Measurements from ENCODE around the gene PIM2. TPM values are rescaled to one million over a fixed set of nuclear protein-coding genes. Genes with fewer than 3 reads are reported as not detected.

Gene PIM2
- total RNA-seq, 1 donor from 2014 or later = 3.3 TPM

GRCh38 chrX:48903290-48903689, 15.5 kb downstream of the PIM2 start:
- H3K4me1 ChIP-seq = peaks cover 14% of the 10 kb centered on the region
- TF ChIP-seq, protein P1, sequence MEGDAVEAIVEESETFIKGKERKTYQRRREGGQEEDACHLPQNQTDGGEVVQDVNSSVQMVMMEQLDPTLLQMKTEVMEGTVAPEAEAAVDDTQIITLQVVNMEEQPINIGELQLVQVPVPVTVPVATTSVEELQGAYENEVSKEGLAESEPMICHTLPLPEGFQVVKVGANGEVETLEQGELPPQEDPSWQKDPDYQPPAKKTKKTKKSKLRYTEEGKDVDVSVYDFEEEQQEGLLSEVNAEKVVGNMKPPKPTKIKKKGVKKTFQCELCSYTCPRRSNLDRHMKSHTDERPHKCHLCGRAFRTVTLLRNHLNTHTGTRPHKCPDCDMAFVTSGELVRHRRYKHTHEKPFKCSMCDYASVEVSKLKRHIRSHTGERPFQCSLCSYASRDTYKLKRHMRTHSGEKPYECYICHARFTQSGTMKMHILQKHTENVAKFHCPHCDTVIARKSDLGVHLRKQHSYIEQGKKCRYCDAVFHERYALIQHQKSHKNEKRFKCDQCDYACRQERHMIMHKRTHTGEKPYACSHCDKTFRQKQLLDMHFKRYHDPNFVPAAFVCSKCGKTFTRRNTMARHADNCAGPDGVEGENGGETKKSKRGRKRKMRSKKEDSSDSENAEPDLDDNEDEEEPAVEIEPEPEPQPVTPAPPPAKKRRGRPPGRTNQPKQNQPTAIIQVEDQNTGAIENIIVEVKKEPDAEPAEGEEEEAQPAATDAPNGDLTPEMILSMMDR (IDR thresholded peaks at IDR 0.05; ENCODE audit: borderline replicate concordance) = no peak
- no peak for DNase-seq
- H3K27me3 ChIP-seq (ENCODE audit: low read depth) = no peaks in the 10 kb centered on the region
- H3K36me3 ChIP-seq = peaks cover 34% of the 10 kb centered on the region
- no peaks in the 10 kb centered on the region for H3K9me3 ChIP-seq (replicated peaks)
- intact Hi-C loops (cut with micrococcal nuclease) = no loop called here
- no peak overlapping the region for H3K27ac ChIP-seq (replicated peaks)
- H3K4me3 ChIP-seq = no peak overlapping the region

DNA sequence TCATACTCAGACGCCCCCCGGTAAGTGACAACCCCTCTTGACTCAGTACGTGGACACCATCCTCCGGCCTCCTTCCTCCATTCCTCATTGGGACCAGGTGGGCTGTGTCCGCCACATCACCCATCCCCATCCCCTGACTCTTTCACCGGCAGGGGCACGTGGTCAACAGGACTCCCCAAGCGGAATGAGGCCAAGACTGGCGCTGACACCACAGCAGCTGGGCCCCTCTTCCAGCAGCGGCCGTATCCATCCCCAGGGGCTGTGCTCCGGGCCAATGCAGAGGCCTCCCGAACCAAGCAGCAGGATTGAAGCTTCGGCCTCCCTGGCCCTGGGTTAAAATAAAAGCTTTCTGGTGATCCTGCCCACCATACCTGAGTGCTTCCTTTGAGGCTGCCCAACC, 16.0 kb downstream of the PIM2 start:
- intact Hi-C loops (cut with micrococcal nuclease) = no loop called here
- Histone ChIP-seq H3K4me1 (peaks cover 15% of the 10 kb centered on the region), H3K27ac (replicated peaks) (no peak overlapping the region), H3K36me3 (peaks cover 34% of the 10 kb centered on the region), H3K4me3 (no peak overlapping the region), H3K9me3 (replicated peaks) (no peaks in the 10 kb centered on the region), H3K27me3 (ENCODE audit: low read depth) (no peaks in the 10 kb centered on the region)
- no peak for DNase-seq
- TF ChIP-seq, protein P1 (IDR thresholded peaks at IDR 0.05; ENCODE audit: borderline replicate concordance) = no peak

DNA sequence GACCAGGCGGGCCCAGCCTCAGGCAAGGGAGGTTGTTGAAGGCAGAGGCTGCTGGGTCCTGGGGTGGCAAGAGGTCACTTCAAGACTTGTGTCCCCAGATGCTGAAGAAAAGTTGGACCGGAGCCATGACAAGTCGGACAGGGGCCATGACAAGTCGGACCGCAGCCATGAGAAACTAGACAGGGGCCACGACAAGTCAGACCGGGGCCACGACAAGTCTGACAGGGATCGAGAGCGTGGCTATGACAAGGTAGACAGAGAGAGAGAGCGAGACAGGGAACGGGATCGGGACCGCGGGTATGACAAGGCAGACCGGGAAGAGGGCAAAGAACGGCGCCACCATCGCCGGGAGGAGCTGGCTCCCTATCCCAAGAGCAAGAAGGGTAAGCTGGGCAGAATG, 16.7 kb downstream of the PIM2 start:
- no peaks in the 10 kb centered on the region for H3K9me3 ChIP-seq (replicated peaks)
- TF ChIP-seq, protein P1 (IDR thresholded peaks at IDR 0.05; ENCODE audit: borderline replicate concordance) = no peak
- H3K27ac ChIP-seq (replicated peaks) = no peak overlapping the region
- no peak overlapping the region for H3K4me3 ChIP-seq
- peaks cover 34% of the 10 kb centered on the region for H3K36me3 ChIP-seq
- intact Hi-C loops (cut with micrococcal nuclease) = no loop called here
- H3K4me1 ChIP-seq = peaks cover 15% of the 10 kb centered on the region
- DNase-seq = no peak
- no peaks in the 10 kb centered on the region for H3K27me3 ChIP-seq (ENCODE audit: low read depth)

- H3K4me3 ChIP-seq = no peak overlapping the region
- TF ChIP-seq, protein P1 (IDR thresholded peaks at IDR 0.05; ENCODE audit: borderline replicate concordance) = no peak
- H3K27ac ChIP-seq (replicated peaks) = no peak overlapping the region
- no peaks in the 10 kb centered on the region for H3K27me3 ChIP-seq (ENCODE audit: low read depth)
- peaks cover 24% of the 10 kb centered on the region for H3K4me1 ChIP-seq
- H3K36me3 ChIP-seq = peaks cover 34% of the 10 kb centered on the region
- DNase-seq = no peak
- no peaks in the 10 kb centered on the region for H3K9me3 ChIP-seq (replicated peaks)
- intact Hi-C loops (cut with micrococcal nuclease) = no loop called here
These were observed 17.8 kb downstream of the PIM2 start for GRCh38 chrX:48901069-48901468.

DNA sequence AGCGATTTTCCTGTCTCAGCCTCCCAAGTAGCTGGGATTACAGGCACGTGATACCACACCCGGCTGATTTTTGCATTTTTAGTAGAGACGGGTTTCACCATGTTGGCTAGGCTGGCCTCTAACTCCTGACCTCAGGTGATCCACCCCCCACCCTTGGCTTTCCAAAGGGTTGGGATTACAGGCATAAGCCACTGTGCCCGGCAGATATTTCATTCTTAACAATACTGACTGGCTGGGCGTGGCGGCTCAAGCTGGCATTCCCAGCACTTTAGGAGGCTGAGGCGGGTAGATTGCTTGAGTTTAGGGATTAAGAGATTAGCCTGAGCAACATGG, 19.8 kb downstream of the PIM2 start:
- TF ChIP-seq, protein P1 (IDR thresholded peaks at IDR 0.05; ENCODE audit: borderline replicate concordance) = no peak
- no peak for DNase-seq
- Histone ChIP-seq H3K4me1 (peaks cover 24% of the 10 kb centered on the region), H3K4me3 (no peak overlapping the region), H3K36me3 (peaks cover 27% of the 10 kb centered on the region), H3K9me3 (replicated peaks) (no peaks in the 10 kb centered on the region), H3K27me3 (ENCODE audit: low read depth) (no peaks in the 10 kb centered on the region), H3K27ac (replicated peaks) (no peak overlapping the region)
- intact Hi-C loops (cut with micrococcal nuclease) = no loop called here

Data from left ventricle myocardium inferior (tissue), 1 donor.